CD4-positive, alpha-beta T cell (primary cell): ENCODE results near the gene CPN2. TPM values are rescaled to one million over a fixed set of nuclear protein-coding genes. Genes with fewer than 3 reads are reported as not detected.

Experiments
- ATAC-seq: fragments of 200-7000 bp; cut with Tn5 transposase; one replicate; pipeline ENCODE4 v1.10.0; 2022; ENCODE audit warnings: mild to moderate bottlenecking; ENCODE audit not compliant: poor library complexity
- CTCF ChIA-PET: fragments of 350-600 bp; sonication (Branson Sonifier 250); formaldehyde crosslinking; loops from one replicate; lab custom pipeline; 2021; ENCODE audit warnings: antibody characterized with exemption, inconsistent platforms; lab: Charles Lee
- POLR2A ChIA-PET: fragments of 350-600 bp; sonication (Branson Sonifier 250); formaldehyde crosslinking; loops from one replicate; lab custom pipeline; 2021; ENCODE audit warnings: antibody characterized with exemption, inconsistent platforms; lab: Charles Lee
- DNase-seq, 14 experiments: peaks; one replicate each; pipeline ENCODE4 v3.0.0-alpha.2; 2013 to 2020; ENCODE audit warnings: mixed read lengths in 2 of 14
- H3K27ac ChIP-seq, 2 donors: one replicate each; pipeline versions ENCODE4 v1.5.1 to v1.7.0; 2013; ENCODE audit warnings: low read length in 2 of 2, low read depth in 1 of 2, mild to moderate bottlenecking in 1 of 2
- H3K27me3 ChIP-seq, 2 experiments: 1 replicate in 1 of 2; 2 replicates in 1 of 2; pipeline versions ENCODE4 v1.6.1 to v1.7.0; 2013; ENCODE audit warnings: low read length in 2 of 2, control low read depth in 1 of 2, mild to moderate bottlenecking in 1 of 2, moderate library complexity in 1 of 2; ENCODE audit not compliant: insufficient read depth in 2 of 2, control insufficient read depth in 1 of 2
- H3K36me3 ChIP-seq: one replicate; pipeline ENCODE4 v1.6.1; 2013; ENCODE audit warnings: low read length, control low read depth; ENCODE audit not compliant: insufficient read depth
- H3K4me1 ChIP-seq: one replicate; pipeline ENCODE4 v1.6.1; 2013; ENCODE audit warnings: low read length, control low read depth; ENCODE audit not compliant: insufficient read depth
- H3K4me3 ChIP-seq: one replicate; pipeline ENCODE4 v1.5.1; 2013; ENCODE audit warnings: mild to moderate bottlenecking, low read length, moderate library complexity
- H3K9me3 ChIP-seq, 2 experiments: 1 replicate in 1 of 2; 2 replicates in 1 of 2; pipeline versions ENCODE4 v1.6.1 to v1.7.0; 2013; ENCODE audit warnings: low read length in 2 of 2, mild to moderate bottlenecking in 2 of 2, control low read depth in 1 of 2, moderate library complexity in 1 of 2; ENCODE audit not compliant: control insufficient read depth in 1 of 2, insufficient read depth in 1 of 2
- H3K27ac Mint-ChIP-seq: one replicate; pipeline ENCODE4 v1.8.0; 2020; ENCODE audit warnings: mixed read lengths
- H3K27me3 Mint-ChIP-seq: one replicate; pipeline ENCODE4 v1.8.0; 2021; ENCODE audit warnings: mixed read lengths
- H3K36me3 Mint-ChIP-seq: one replicate; pipeline ENCODE4 v1.8.0; 2021; ENCODE audit warnings: low read depth, mixed read lengths
- H3K4me1 Mint-ChIP-seq: one replicate; pipeline ENCODE4 v1.8.0; 2021; ENCODE audit warnings: low read depth, mixed read lengths
- H3K4me3 Mint-ChIP-seq: one replicate; pipeline ENCODE4 v1.8.0; 2020; ENCODE audit warnings: mild to moderate bottlenecking, mixed read lengths
- H3K9me3 Mint-ChIP-seq: one replicate; pipeline ENCODE4 v1.8.0; 2020; ENCODE audit warnings: mixed read lengths
- CTCF ChIP-seq: fragments of 200-600 bp; IDR thresholded peaks from one replicate; pipeline ENCODE4 v1.8.0; 2022; ENCODE audit warnings: antibody characterized with exemption, mild to moderate bottlenecking
- intact Hi-C, 2 experiments: fragments of 100-400 bp; cut with DNase I in 1 of 2; cut with micrococcal nuclease in 1 of 2; formaldehyde crosslinking; loops; one replicate each; pipeline versions ENCODE4 v1.15.1 to v1.9.0; 2023 to 2025; cut with DNase I, micrococcal nuclease
- total RNA-seq, 174 experiments: library from RNA in 2 of 174; stranded (reverse) in 2 of 174; gene quantifications; one replicate each; pipeline ENCODE4 v1.2.3 and lab custom pipeline; 2021 to 2026

CPN2 gene
- total RNA-seq, 2 experiments from 2014 or later = not detected

- ATAC-seq (no peak), DNase-seq (no peak)
- no peak overlapping the region for H3K4me3 Mint-ChIP-seq
- no peaks in the 10 kb centered on the region for H3K27me3 Mint-ChIP-seq
- TF ChIP-seq CTCF = no peak
- Histone ChIP-seq H3K27ac (no peak overlapping the region), H3K9me3 (peaks cover 0 to 11% of the 10 kb centered on the region in 2 experiments), H3K4me3 (no peak overlapping the region), H3K36me3 (no peaks in the 10 kb centered on the region), H3K4me1 (peaks cover 54% of the 10 kb centered on the region), H3K27me3 (no peaks in the 10 kb centered on the region)
- ChIA-PET CTCF (no interaction called here), POLR2A (no interaction called here)
- no peaks in the 10 kb centered on the region for H3K36me3 Mint-ChIP-seq
- H3K27ac Mint-ChIP-seq = no peak overlapping the region
- peaks cover 40% of the 10 kb centered on the region for H3K4me1 Mint-ChIP-seq
- intact Hi-C loops = no loop called here
- no peaks in the 10 kb centered on the region for H3K9me3 Mint-ChIP-seq
Observed at GRCh38 chr3:194303749-194304148, 47.4 kb downstream of the CPN2 start.

- TF ChIP-seq CTCF = no peak
- H3K4me3 Mint-ChIP-seq = no peak overlapping the region
Observed at GRCh38 chr3:194301730-194302129, 49.4 kb downstream of the CPN2 start.

GRCh38 chr3:194300936-194301335 lies 50.2 kb downstream of the CPN2 start:
- CTCF ChIA-PET = interaction anchor here (1.5 kb wide), 1 partner anchor 33 kb away, joined by 3 read pairs; no protein-coding TSS in a partner anchor
- DNase-seq = peak in 1 of 14 experiments; percentile 5

More at GRCh38 chr3:194301730-194302129, 49.4 kb downstream of the CPN2 start:
- Histone ChIP-seq H3K4me3 (no peak overlapping the region), H3K27me3 (no peaks in the 10 kb centered on the region), H3K9me3 (peaks cover 0 to 11% of the 10 kb centered on the region in 2 experiments), H3K27ac (no peak overlapping the region), H3K4me1 (peaks cover 34% of the 10 kb centered on the region), H3K36me3 (no peaks in the 10 kb centered on the region)
- H3K27me3 Mint-ChIP-seq = no peaks in the 10 kb centered on the region
- H3K27ac Mint-ChIP-seq = no peak overlapping the region
- POLR2A ChIA-PET = no interaction called here
- no peaks in the 10 kb centered on the region for H3K36me3 Mint-ChIP-seq
- no peaks in the 10 kb centered on the region for H3K9me3 Mint-ChIP-seq
- peaks cover 25% of the 10 kb centered on the region for H3K4me1 Mint-ChIP-seq
- CTCF ChIA-PET = interaction anchor here (1.5 kb wide), 1 partner anchor 32 kb away, joined by 3 read pairs; no protein-coding TSS in a partner anchor
- no peak for ATAC-seq
- intact Hi-C loops = no loop called here
- DNase-seq = peak in 1 of 14 experiments; percentile 14

More at GRCh38 chr3:194300936-194301335, 50.2 kb downstream of the CPN2 start:
- Mint-ChIP-seq H3K36me3 (no peaks in the 10 kb centered on the region), H3K4me3 (no peak overlapping the region), H3K4me1 (peaks cover 17% of the 10 kb centered on the region), H3K9me3 (no peaks in the 10 kb centered on the region), H3K27ac (no peak overlapping the region), H3K27me3 (no peaks in the 10 kb centered on the region)
- POLR2A ChIA-PET = no interaction called here
- Histone ChIP-seq H3K27ac (no peak overlapping the region), H3K4me1 (peaks cover 26% of the 10 kb centered on the region), H3K4me3 (no peak overlapping the region), H3K36me3 (no peaks in the 10 kb centered on the region), H3K27me3 (no peaks in the 10 kb centered on the region), H3K9me3 (peaks cover 0 to 11% of the 10 kb centered on the region in 2 experiments)
- intact Hi-C loops = no loop called here
- no peak for TF ChIP-seq CTCF
- no peak for ATAC-seq
